Mesenchymal stem cell (in vitro differentiated cells and primary cell): ENCODE measurements around the gene PYGB.

ENCODE experiments used
- DNase-seq: peaks from one replicate; pipeline ENCODE4 v3.0.0-alpha.2; 2013
- H2AFZ ChIP-seq: one replicate; pipeline ENCODE4 v1.6.1; 2013; ENCODE audit warnings: low read depth, mild to moderate bottlenecking, control low read depth, inconsistent platforms, low read length, moderate library complexity
- H2AK5ac ChIP-seq: 2 replicates; pipeline ENCODE4 v1.6.1; 2013; ENCODE audit warnings: low read length, moderate library complexity, mild to moderate bottlenecking, inconsistent platforms; ENCODE audit not compliant: severe bottlenecking
- H2BK120ac ChIP-seq: one replicate; pipeline ENCODE4 v1.6.1; 2013; ENCODE audit warnings: low read depth, mild to moderate bottlenecking, inconsistent platforms, low read length, moderate library complexity
- H2BK12ac ChIP-seq, 2 experiments: one replicate each; pipeline ENCODE4 v1.6.1; 2013; ENCODE audit warnings: inconsistent platforms in 2 of 2, low read length in 2 of 2, mild to moderate bottlenecking in 2 of 2, moderate library complexity in 2 of 2, control low read depth in 1 of 2
- H2BK15ac ChIP-seq: one replicate; pipeline ENCODE4 v1.6.1; 2013; ENCODE audit warnings: mild to moderate bottlenecking, low read depth, inconsistent platforms; ENCODE audit not compliant: poor library complexity, severe bottlenecking
- H2BK5ac ChIP-seq: 2 replicates; pipeline ENCODE4 v1.6.1; 2013; ENCODE audit warnings: low read depth, mild to moderate bottlenecking, low read length, control low read depth, inconsistent platforms; ENCODE audit not compliant: poor library complexity, severe bottlenecking
- H3K14ac ChIP-seq, 2 experiments: one replicate each; pipeline ENCODE4 v1.6.1; 2013; ENCODE audit warnings: inconsistent platforms in 2 of 2, low read length in 2 of 2, control low read depth in 1 of 2, mild to moderate bottlenecking in 1 of 2, moderate library complexity in 1 of 2
- H3K18ac ChIP-seq, 2 experiments: one replicate each; pipeline ENCODE4 v1.6.1; 2013; ENCODE audit warnings: inconsistent platforms in 2 of 2, low read length in 2 of 2, control low read depth in 1 of 2, low read depth in 1 of 2, mild to moderate bottlenecking in 1 of 2
- H3K23ac ChIP-seq, 2 experiments: one replicate each; pipeline ENCODE4 v1.6.1; 2013; ENCODE audit warnings: inconsistent platforms in 2 of 2, low read length in 2 of 2, mild to moderate bottlenecking in 2 of 2, moderate library complexity in 2 of 2, control low read depth in 1 of 2
- H3K27ac ChIP-seq: 2 replicates; pipeline ENCODE4 v1.5.1; 2013; ENCODE audit warnings: mild to moderate bottlenecking, moderate library complexity, low read length, control low read depth, inconsistent platforms; ENCODE audit not compliant: poor library complexity, severe bottlenecking
- H3K27me3 ChIP-seq, 2 experiments: 2 replicates each; pipeline versions ENCODE4 v1.6.1 to v1.7.0; 2013; ENCODE audit warnings: low read length in 2 of 2, mild to moderate bottlenecking in 2 of 2, moderate library complexity in 2 of 2, control low read depth in 1 of 2, inconsistent platforms in 1 of 2; ENCODE audit not compliant: control insufficient read depth in 1 of 2, insufficient read depth in 1 of 2
- H3K36me3 ChIP-seq, 2 experiments: 2 replicates each; pipeline versions ENCODE4 v1.6.1 to v1.7.0; 2013; ENCODE audit warnings: low read length in 2 of 2, control low read depth in 1 of 2, inconsistent platforms in 1 of 2, low read depth in 1 of 2, mild to moderate bottlenecking in 1 of 2; ENCODE audit not compliant: insufficient read depth in 2 of 2, control insufficient read depth in 1 of 2
- H3K4ac ChIP-seq, 2 experiments: one replicate each; pipeline ENCODE4 v1.6.1; 2013; ENCODE audit warnings: inconsistent platforms in 2 of 2, low read length in 2 of 2, mild to moderate bottlenecking in 2 of 2, moderate library complexity in 2 of 2, control low read depth in 1 of 2, low read depth in 1 of 2
- H3K4me1 ChIP-seq: 2 replicates; pipeline ENCODE4 v1.6.1; 2013; ENCODE audit warnings: low read depth, low read length, control low read depth; ENCODE audit not compliant: control insufficient read depth, insufficient read depth
- H3K4me2 ChIP-seq: 2 replicates; pipeline ENCODE4 v1.6.1; 2013; ENCODE audit warnings: low read length, mild to moderate bottlenecking, inconsistent platforms; ENCODE audit not compliant: poor library complexity, severe bottlenecking
- H3K4me3 ChIP-seq, 2 experiments: 2 replicates each; pipeline versions ENCODE4 v1.5.1 to v1.7.0; 2013; ENCODE audit warnings: low read length in 2 of 2, mild to moderate bottlenecking in 2 of 2, control low read depth in 1 of 2, low read depth in 1 of 2; ENCODE audit not compliant: insufficient read depth in 1 of 2
- H3K79me1 ChIP-seq: replicated peaks from 2 replicates; pipeline ENCODE4 v1.6.1; 2013; ENCODE audit warnings: mild to moderate bottlenecking, control low read depth, low read length, inconsistent platforms; ENCODE audit not compliant: poor library complexity, severe bottlenecking
- H3K9ac ChIP-seq: 2 replicates; pipeline ENCODE4 v1.7.0; 2013; ENCODE audit warnings: mild to moderate bottlenecking, low read length, moderate library complexity
- H3K9me3 ChIP-seq: 2 replicates; pipeline ENCODE4 v1.7.0; 2013; ENCODE audit warnings: mild to moderate bottlenecking, low read length; ENCODE audit not compliant: control insufficient read depth
- H4K8ac ChIP-seq: one replicate; pipeline ENCODE4 v1.6.1; 2013; ENCODE audit warnings: inconsistent platforms, mild to moderate bottlenecking, low read length, moderate library complexity
- H4K91ac ChIP-seq: one replicate; pipeline ENCODE4 v1.6.1; 2013; ENCODE audit warnings: mild to moderate bottlenecking, low read length, inconsistent platforms
- WGBS: methylation state at CpG from one replicate; pipeline ENCODE4 v1.1.7; 2013; ENCODE audit warnings: mixed read lengths; 5-methylcytosine and 5-hydroxymethylcytosine counted together

The PYGB gene

GRCh38 chr20:25252686-25253421, 5.0 kb downstream of the PYGB start:
- H3K4me3 ChIP-seq = no peak overlapping the region
- peak overlapping the region; percentile 66 for H4K8ac ChIP-seq
- peak overlapping the region; percentile 54 for H3K27ac ChIP-seq
- no peak overlapping the region for H2BK120ac ChIP-seq
- no peaks in the 10 kb centered on the region for H3K79me1 ChIP-seq
- no peaks in the 10 kb centered on the region for H3K9me3 ChIP-seq
- H3K14ac ChIP-seq = no peak overlapping the region
- H2BK5ac ChIP-seq = no peak overlapping the region
- no peak overlapping the region for H3K9ac ChIP-seq
- H4K91ac ChIP-seq = no peak overlapping the region
- H2BK15ac ChIP-seq = no peak overlapping the region
- H3K4me1 ChIP-seq = peaks cover 42% of the 10 kb centered on the region
- H3K18ac ChIP-seq = no peak overlapping the region
- peak overlapping the region; percentile 80 for H2AK5ac ChIP-seq
- H3K36me3 ChIP-seq = peaks cover 4 to 23% of the 10 kb centered on the region in 2 experiments
- no peak overlapping the region for H2BK12ac ChIP-seq
- no peaks in the 10 kb centered on the region for H3K27me3 ChIP-seq
- no peak overlapping the region for H2AFZ ChIP-seq
- peak overlapping the region in 1 of 2 experiments; percentile 25 for H3K23ac ChIP-seq
- WGBS = 84% methylated on average over 5 of the region's 6 CpGs
- no peak overlapping the region for H3K4ac ChIP-seq
- DNase-seq = no peak
- no peak overlapping the region for H3K4me2 ChIP-seq

- Histone ChIP-seq H3K4me1 (peaks cover 49% of the 10 kb centered on the region), H3K18ac (no peak overlapping the region), H2BK5ac (no peak overlapping the region), H3K79me1 (no peaks in the 10 kb centered on the region), H3K4me2 (no peak overlapping the region), H2BK15ac (no peak overlapping the region), H2AK5ac (no peak overlapping the region), H4K91ac (no peak overlapping the region), H3K36me3 (peaks cover 4 to 30% of the 10 kb centered on the region in 2 experiments), H3K14ac (no peak overlapping the region), H3K27ac (peak overlapping the region; percentile 64), H2BK12ac (no peak overlapping the region), H2AFZ (no peak overlapping the region), H3K23ac (no peak overlapping the region), H4K8ac (no peak overlapping the region), H3K4ac (no peak overlapping the region), H3K9ac (no peak overlapping the region), H2BK120ac (no peak overlapping the region), H3K4me3 (no peak overlapping the region), H3K9me3 (no peaks in the 10 kb centered on the region), H3K27me3 (no peaks in the 10 kb centered on the region)
- WGBS = 88% methylated on average over 11 of the region's 11 CpGs
- DNase-seq = no peak
These were observed 5.9 kb downstream of the PYGB start for GRCh38 chr20:25253606-25254275.

GRCh38 chr20:25254571-25254970, 6.7 kb downstream of the PYGB start:
- no peak overlapping the region for H2BK5ac ChIP-seq
- no peak overlapping the region for H2BK12ac ChIP-seq
- no peaks in the 10 kb centered on the region for H3K79me1 ChIP-seq
- H4K91ac ChIP-seq = no peak overlapping the region
- peaks cover 51% of the 10 kb centered on the region for H3K4me1 ChIP-seq
- no peak overlapping the region for H3K4me2 ChIP-seq
- no peak overlapping the region for H3K14ac ChIP-seq
- no peaks in the 10 kb centered on the region for H3K9me3 ChIP-seq
- H4K8ac ChIP-seq = no peak overlapping the region
- H3K27ac ChIP-seq = peak overlapping the region; percentile 48
- H2BK15ac ChIP-seq = no peak overlapping the region
- WGBS = 63% methylated on average over 4 of the region's 5 CpGs
- no peak overlapping the region for H2AK5ac ChIP-seq
- no peak overlapping the region for H3K4me3 ChIP-seq
- H2AFZ ChIP-seq = no peak overlapping the region
- H3K36me3 ChIP-seq = peaks cover 9 to 37% of the 10 kb centered on the region in 2 experiments
- H3K4ac ChIP-seq = no peak overlapping the region
- H3K9ac ChIP-seq = peak overlapping the region; percentile 6
- no peak overlapping the region for H3K18ac ChIP-seq
- H3K23ac ChIP-seq = no peak overlapping the region
- H2BK120ac ChIP-seq = no peak overlapping the region
- DNase-seq = no peak
- H3K27me3 ChIP-seq = no peaks in the 10 kb centered on the region

- Histone ChIP-seq H2BK5ac (no peak overlapping the region), H3K36me3 (peaks cover 15 to 40% of the 10 kb centered on the region in 2 experiments), H2BK15ac (no peak overlapping the region), H2AFZ (no peak overlapping the region), H4K91ac (no peak overlapping the region), H3K79me1 (no peaks in the 10 kb centered on the region), H3K4me3 (no peak overlapping the region), H3K9ac (no peak overlapping the region), H3K18ac (peak overlapping the region in 1 of 2 experiments; percentile 59), H3K27ac (peak overlapping the region; percentile 6), H2BK120ac (no peak overlapping the region), H3K4me2 (no peak overlapping the region), H3K23ac (no peak overlapping the region), H2BK12ac (peak overlapping the region; percentile 2 to 21), H3K27me3 (no peaks in the 10 kb centered on the region), H3K9me3 (no peaks in the 10 kb centered on the region), H4K8ac (no peak overlapping the region), H3K14ac (peak overlapping the region in 1 of 2 experiments; percentile 44), H2AK5ac (peak overlapping the region; percentile 95), H3K4ac (peak overlapping the region in 1 of 2 experiments; percentile 46), H3K4me1 (peaks cover 49% of the 10 kb centered on the region)
- no peak for DNase-seq
- whole genome bisulfite sequencing = 89% methylated on average over 12 of the region's 12 CpGs
These were observed 7.2 kb downstream of the PYGB start for GRCh38 chr20:25254986-25255680.
